ENCODE data around the gene ATP23.

DNA sequence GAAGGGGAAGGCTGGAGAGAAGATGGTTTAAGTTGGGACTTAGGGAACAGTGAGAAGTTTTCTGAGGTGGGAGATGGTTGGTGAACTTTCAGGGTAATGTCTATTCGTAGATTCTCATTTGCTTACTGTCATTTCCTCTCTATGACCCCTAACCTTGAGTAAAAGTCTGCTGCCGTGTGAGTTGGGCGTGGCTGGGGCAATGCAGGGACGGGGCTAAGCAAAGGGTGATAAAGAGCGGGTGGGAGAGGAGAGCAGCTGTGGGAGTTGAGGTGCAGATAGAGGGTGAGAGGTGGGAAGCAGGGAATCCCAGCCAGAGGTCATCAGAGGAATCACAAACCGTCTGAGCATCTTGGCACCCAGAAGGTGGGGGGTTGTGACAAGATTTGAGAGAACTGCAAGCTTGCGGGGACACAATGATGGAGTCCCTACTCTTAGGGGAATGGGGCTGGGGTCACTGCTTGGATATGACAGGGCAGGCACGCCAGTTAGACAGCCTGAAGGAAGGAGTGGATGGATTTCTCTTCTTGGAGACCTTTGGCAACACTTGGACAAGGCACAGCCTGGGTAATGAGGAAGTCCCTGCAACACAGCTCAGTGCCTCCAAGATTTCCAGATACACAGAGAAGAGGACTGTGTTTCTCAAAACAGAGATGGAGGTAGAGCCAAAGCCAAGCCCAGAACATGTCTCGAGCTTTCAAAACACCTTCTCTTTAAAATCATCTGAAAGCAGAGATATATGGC is 49.0 kb upstream of the ATP23 start:
- TF ChIP-seq, protein P1, sequence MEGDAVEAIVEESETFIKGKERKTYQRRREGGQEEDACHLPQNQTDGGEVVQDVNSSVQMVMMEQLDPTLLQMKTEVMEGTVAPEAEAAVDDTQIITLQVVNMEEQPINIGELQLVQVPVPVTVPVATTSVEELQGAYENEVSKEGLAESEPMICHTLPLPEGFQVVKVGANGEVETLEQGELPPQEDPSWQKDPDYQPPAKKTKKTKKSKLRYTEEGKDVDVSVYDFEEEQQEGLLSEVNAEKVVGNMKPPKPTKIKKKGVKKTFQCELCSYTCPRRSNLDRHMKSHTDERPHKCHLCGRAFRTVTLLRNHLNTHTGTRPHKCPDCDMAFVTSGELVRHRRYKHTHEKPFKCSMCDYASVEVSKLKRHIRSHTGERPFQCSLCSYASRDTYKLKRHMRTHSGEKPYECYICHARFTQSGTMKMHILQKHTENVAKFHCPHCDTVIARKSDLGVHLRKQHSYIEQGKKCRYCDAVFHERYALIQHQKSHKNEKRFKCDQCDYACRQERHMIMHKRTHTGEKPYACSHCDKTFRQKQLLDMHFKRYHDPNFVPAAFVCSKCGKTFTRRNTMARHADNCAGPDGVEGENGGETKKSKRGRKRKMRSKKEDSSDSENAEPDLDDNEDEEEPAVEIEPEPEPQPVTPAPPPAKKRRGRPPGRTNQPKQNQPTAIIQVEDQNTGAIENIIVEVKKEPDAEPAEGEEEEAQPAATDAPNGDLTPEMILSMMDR (IDR thresholded peaks at IDR 0.05) = no peak
- TF ChIP-seq SMC3 (IDR thresholded peaks at IDR 0.05) (no peak), CBX8 (IDR thresholded peaks at IDR 0.05) (no peak), EP300 (IDR thresholded peaks at IDR 0.05) (no peak), RAD21 (conservative IDR thresholded peaks at IDR 0.05 in 1 of 2, IDR thresholded peaks at IDR 0.05 in 1 of 2) (no peak), NPAS2 (CRISPR knock-in tag; IDR thresholded peaks at IDR 0.05; ENCODE audit: borderline replicate concordance) (no peak), POLR2A (IDR thresholded peaks at IDR 0.05; ENCODE audit: low read length) (no peak)
- TF ChIP-seq, protein P2, sequence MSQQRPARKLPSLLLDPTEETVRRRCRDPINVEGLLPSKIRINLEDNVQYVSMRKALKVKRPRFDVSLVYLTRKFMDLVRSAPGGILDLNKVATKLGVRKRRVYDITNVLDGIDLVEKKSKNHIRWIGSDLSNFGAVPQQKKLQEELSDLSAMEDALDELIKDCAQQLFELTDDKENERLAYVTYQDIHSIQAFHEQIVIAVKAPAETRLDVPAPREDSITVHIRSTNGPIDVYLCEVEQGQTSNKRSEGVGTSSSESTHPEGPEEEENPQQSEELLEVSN (IDR thresholded peaks at IDR 0.05; ENCODE audit: borderline replicate concordance, low read depth) = no peak

Data from A549 (cell line).